C4-2B (cell line): ENCODE data around the gene DAW1.
"Not testable (repeated sequence)": the region's sequence is repeated elsewhere in the genome, so short reads cannot be mapped to it uniquely, and the experiment has no call there.

Source experiments
- H3K27ac ChIP-seq: fragments of 450-650 bp; 2 replicates; pipeline ENCODE4 v1.5.1; 2017
- CTCF ChIP-seq: fragments of 450-650 bp; conservative IDR thresholded peaks from 2 replicates; pipeline ENCODE4 v1.5.1; 2017; ENCODE audit warnings: mild to moderate bottlenecking
- ZFX ChIP-seq: fragments of 450-650 bp; IDR thresholded peaks from 2 replicates; pipeline ENCODE4 v1.6.1; 2017

DAW1 gene

GRCh38 chr2:227914362-227914761 is 42.9 kb downstream of the DAW1 start:
- no peak for TF ChIP-seq CTCF
- no peak for TF ChIP-seq ZFX
- H3K27ac ChIP-seq: no peak overlapping the region

DNA sequence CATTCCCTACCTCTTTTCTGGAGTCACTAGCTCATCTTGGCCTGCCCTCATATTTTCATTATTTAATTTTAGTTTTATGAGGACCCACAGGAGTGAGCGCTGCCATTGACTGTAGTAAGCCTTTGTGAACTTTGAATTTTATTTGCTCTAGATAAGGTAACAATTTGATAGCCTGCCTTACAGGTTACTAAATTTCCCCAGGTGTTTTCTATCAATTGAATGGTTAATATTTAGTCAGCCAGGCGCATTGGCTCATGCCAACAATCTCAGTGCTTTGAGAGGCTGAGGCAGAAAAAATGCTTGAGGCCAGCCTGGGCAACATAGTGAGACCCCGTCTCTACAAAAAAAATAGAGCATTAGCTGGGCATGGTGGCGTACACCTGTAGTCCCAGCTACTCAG is 50.2 kb downstream of the DAW1 start:
- TF ChIP-seq ZFX (no peak), CTCF (no peak)

GRCh38 chr2:227932001-227932400 is 60.6 kb downstream of the DAW1 start:
- TF ChIP-seq ZFX (no peak), CTCF (no peak)
- no peak overlapping the region for H3K27ac ChIP-seq

More for the DNA sequence above, 50.2 kb downstream of the DAW1 start:
- no peak overlapping the region for H3K27ac ChIP-seq

- peak; percentile 17; the same call in 1 of the 2 replicates for TF ChIP-seq CTCF
- TF ChIP-seq ZFX: no peak
- H3K27ac ChIP-seq: no peak overlapping the region
Measured at GRCh38 chr2:227932403-227932802, 61.0 kb downstream of the DAW1 start.

DNA sequence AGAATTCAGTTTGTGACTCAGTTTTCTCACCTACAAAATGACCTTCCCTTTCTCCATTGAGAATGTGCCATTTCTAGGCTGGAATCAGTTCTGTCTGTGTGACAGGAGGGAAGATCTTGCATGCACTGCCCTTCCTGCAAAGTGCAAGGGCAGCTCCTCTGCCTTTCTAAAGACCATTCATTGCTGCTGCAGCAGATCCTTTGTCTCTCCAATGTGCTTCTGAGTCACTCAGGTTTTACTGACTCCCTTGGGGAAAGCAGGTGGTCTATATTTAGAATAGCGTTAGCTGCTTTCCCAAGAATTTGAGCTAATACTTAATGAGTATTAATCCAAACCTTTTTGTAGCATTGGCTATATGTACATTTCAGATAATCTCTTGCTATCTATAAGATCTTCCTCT is 62.5 kb downstream of the DAW1 start:
- no peak overlapping the region for H3K27ac ChIP-seq
- TF ChIP-seq CTCF (no peak), ZFX (no peak)

- H3K27ac ChIP-seq: not testable (repeated sequence)
Measured at GRCh38 chr2:227936249-227936648, 64.8 kb downstream of the DAW1 start.

GRCh38 chr2:227939271-227940027 is 68.0 kb downstream of the DAW1 start:
- TF ChIP-seq CTCF (peak; percentile 73), ZFX (no peak)
- H3K27ac ChIP-seq: no peak overlapping the region

DNA sequence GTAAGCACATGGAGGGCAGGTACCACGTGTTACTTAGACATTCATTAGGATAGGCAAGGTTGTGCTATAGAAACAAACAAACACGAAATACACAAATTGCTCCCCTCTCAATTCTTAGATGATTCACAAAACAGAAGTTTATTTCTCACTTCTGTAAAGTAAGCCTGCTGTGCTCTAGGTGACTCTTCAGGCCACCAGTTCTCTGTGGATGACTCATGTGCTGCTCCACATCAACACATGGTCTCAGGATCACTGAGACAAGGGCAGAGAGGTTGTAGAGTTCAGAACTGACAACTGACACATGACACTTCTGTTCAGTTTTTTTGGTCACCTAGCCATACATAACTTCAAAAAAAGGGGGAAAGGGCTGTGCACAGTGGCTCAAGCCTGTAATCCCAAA is 70.6 kb downstream of the DAW1 start:
- TF ChIP-seq CTCF (no peak), ZFX (no peak)
- no peak overlapping the region for H3K27ac ChIP-seq
